Heart right ventricle (tissue), 16 donors: Measurements from ENCODE around the gene MGAT5B. TPM values are rescaled to one million over a fixed set of nuclear protein-coding genes. Genes with fewer than 3 reads are reported as not detected.

Source experiments
- ATAC-seq, 8 donors: fragments of 200-7000 bp; cut with Tn5 transposase; one replicate each; pipeline ENCODE4 v1.9.1; 2020; ENCODE audit warnings: mild to moderate bottlenecking in 8 of 8, moderate library complexity in 8 of 8, moderate number of reproducible peaks in 1 of 8
- DNase-seq, 2 donors: peaks; one replicate each; pipeline ENCODE4 v3.0.0-alpha.2; 2020
- H3K27ac ChIP-seq, 10 donors: fragments of 200-600 bp; sonication (generic) in 2 of 10; one replicate each; pipeline versions ENCODE4 v1.5.0 to v1.8.0; 2020 to 2022; ENCODE audit warnings: mild to moderate bottlenecking in 3 of 10
- H3K27me3 ChIP-seq, 7 donors: fragments of 200-600 bp; one replicate each; pipeline ENCODE4 v1.8.0; 2021 to 2022; ENCODE audit warnings: mild to moderate bottlenecking in 2 of 7
- H3K36me3 ChIP-seq, 9 donors: fragments of 200-600 bp; sonication (generic) in 1 of 9; one replicate each; pipeline versions ENCODE4 v1.5.0 to v1.8.0; 2020 to 2022; ENCODE audit warnings: mild to moderate bottlenecking in 2 of 9
- H3K4me1 ChIP-seq, 9 donors: fragments of 200-600 bp; sonication (generic) in 1 of 9; one replicate each; pipeline versions ENCODE4 v1.5.0 to v1.8.0; 2020 to 2022; ENCODE audit warnings: mild to moderate bottlenecking in 4 of 9
- H3K4me3 ChIP-seq, 10 donors: fragments of 200-600 bp; sonication (generic) in 2 of 10; one replicate each; pipeline versions ENCODE4 v1.5.0 to v1.8.0; 2020 to 2022; ENCODE audit warnings: mild to moderate bottlenecking in 7 of 10, moderate library complexity in 2 of 10
- H3K9me3 ChIP-seq, 11 donors: fragments of 200-600 bp in 10 of 11; sonication (generic) in 2 of 11; one replicate each; pipeline versions ENCODE4 v1.5.0 to v1.8.0; 2013 to 2022; ENCODE audit warnings: mild to moderate bottlenecking in 2 of 11, control low read depth in 1 of 11, moderate library complexity in 1 of 11
- WGBS, 2 donors: extraction: QIAGEN DNeasy Blood & Tissue Kit; methylation state at CpG; one replicate each; pipeline ENCODE4 v1.1.7; 2013; ENCODE audit warnings: inconsistent platforms in 1 of 2; 5-methylcytosine and 5-hydroxymethylcytosine counted together
- intact Hi-C, 10 donors: fragments of 100-400 bp; cut with DNase I; formaldehyde crosslinking; loops; one replicate each; pipeline versions ENCODE4 v1.11.1 to v1.14.2; 2022
- polyA plus RNA-seq, 2 donors: library from polyadenylated mRNA; stranded (reverse); fragments of 200-250 nt; gene quantifications; one replicate each; pipeline ENCODE4 v1.2.3, GENCODE V29; 2013
- total RNA-seq, 10 donors: library from RNA; stranded (reverse); fragmentation: NEBNext Ultra II Directional in 3 of 10; extraction: Animal tissue kit (Norgen Biotek cat#: 25700) in 3 of 10; gene quantifications; one replicate each; pipeline versions ENCODE4 v1.2.1 to v1.2.4, GENCODE V29; 2021 to 2023
- TF ChIP-seq, protein P1 (sequence below), 9 donors: fragments of 200-600 bp; sonication (generic) in 2 of 9; IDR thresholded peaks; one replicate each; pipeline versions ENCODE4 v1.5.0 to v1.8.0; 2021 to 2022; ENCODE audit warnings: antibody characterized with exemption in 9 of 9, mild to moderate bottlenecking in 5 of 9, moderate library complexity in 1 of 9
- donor health status: Arrhythmogenic right ventricular cardiomyopathy.
- donor health status: ischemic (EF 13 %, LVEDD 7.1; RV severe dilation, severe dysfunction).
- donor health status: healthy with polysubstance abuse.
- donor health status: DM: no; HTN: yes; CAD: no.
- donor health status: DM: no; HTN: no; CAD: no.
- donor health status: ischemic (EF 25% LVEDD 6.9; RV normal size, moderate dysfunction).
- donor health status: ischemic (EF 25% LVEDD 5.7; RV mildly dilated, moderate dysfunction).
- donor health status: healthy.
- donor health status: DM: yes; HTN: yes; CAD: no.
- donor health status: Ischemic cardiomyopathy.
- donor health status: ischemic (EF 35%, LVEDD 5.7; RV mildly dilated, moderate dysfunction).
- donor health status: nonischemic (EF 11% LVEDD 7.7; RV severe dilation, severe dysfunction).
- donor health status: DM: yes; HTN: yes; CAD: no.
- donor health status: PGD.
- donor health status: ischemic (EF 29% LVEDD 5.4; RV normal size, mild dysfunction).
- donor health status: nonischemic (EF 23%, LVEDD 6.1; RV moderate dilation, normal function).

Gene MGAT5B
- total and polyA plus RNA-seq, 12 donors, result 0.09 to 0.29 (median 0.13) TPM; not detected in 8

DNA sequence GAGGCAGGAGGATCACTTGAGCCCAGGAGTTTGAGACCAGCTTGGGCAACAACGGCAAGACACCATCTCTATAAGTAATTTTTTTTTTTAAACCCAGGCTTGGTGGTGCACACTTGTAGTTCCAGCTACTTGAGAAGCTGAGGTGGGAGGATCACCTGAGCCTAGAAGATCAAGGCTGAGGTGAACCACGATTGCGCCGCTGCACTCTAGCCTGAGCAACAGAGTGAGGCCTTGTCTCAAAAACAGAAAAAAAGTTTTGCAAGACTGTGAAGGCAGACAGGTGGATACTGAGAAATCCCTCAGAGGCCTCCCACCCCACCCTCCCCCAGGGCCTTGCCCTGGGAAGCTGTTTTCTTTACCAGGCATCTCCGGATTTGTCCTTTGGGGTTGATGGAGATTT is 125.4 kb downstream of the MGAT5B start:
- Histone ChIP-seq H3K4me3 (no peak overlapping the region), H3K4me1 (peaks cover 0 to 11% (median 0%) of the 10 kb centered on the region in 9 donors), H3K27me3 (peaks cover 0 to 25% (median 13%) of the 10 kb centered on the region in 7 donors), H3K36me3 (no peaks in the 10 kb centered on the region), H3K9me3 (no peaks in the 10 kb centered on the region), H3K27ac (no peak overlapping the region)
- TF ChIP-seq, protein P1, sequence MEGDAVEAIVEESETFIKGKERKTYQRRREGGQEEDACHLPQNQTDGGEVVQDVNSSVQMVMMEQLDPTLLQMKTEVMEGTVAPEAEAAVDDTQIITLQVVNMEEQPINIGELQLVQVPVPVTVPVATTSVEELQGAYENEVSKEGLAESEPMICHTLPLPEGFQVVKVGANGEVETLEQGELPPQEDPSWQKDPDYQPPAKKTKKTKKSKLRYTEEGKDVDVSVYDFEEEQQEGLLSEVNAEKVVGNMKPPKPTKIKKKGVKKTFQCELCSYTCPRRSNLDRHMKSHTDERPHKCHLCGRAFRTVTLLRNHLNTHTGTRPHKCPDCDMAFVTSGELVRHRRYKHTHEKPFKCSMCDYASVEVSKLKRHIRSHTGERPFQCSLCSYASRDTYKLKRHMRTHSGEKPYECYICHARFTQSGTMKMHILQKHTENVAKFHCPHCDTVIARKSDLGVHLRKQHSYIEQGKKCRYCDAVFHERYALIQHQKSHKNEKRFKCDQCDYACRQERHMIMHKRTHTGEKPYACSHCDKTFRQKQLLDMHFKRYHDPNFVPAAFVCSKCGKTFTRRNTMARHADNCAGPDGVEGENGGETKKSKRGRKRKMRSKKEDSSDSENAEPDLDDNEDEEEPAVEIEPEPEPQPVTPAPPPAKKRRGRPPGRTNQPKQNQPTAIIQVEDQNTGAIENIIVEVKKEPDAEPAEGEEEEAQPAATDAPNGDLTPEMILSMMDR (IDR thresholded peaks at IDR 0.05), result no peak
- DNase-seq (no peak), ATAC-seq (no peak)
- WGBS, 2 donors, result 48 to 80% methylated on average over 5 of the region's 5 CpGs
- intact Hi-C loops, result no loop called here

DNA sequence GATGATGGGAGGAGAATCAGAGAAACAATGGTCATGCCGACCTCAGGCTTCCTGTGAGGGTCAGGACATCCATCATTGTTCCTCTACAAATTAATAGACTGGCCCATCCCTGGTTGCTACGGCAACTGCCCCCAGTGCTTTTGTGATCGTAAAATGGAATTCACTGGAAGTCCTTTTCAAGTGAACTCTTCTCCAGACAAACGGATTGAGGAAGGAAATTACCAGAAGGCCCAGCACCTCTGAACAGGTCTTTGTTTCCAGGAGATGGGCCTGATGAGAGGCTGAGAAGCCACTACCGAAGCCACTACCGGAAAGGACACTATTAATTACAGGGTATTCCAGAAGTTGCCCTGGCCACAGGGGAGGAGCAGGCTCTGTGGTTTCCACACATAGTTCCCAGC is 126.0 kb downstream of the MGAT5B start:
- intact Hi-C loops, result no loop called here
- no peak overlapping the region for H3K27ac ChIP-seq

GRCh38 chr17:76995387-76996105 is 127.3 kb downstream of the MGAT5B start:
- intact Hi-C loops, result no loop called here

More for the DNA sequence above, 126.0 kb downstream of the MGAT5B start:
- no peak for DNase-seq
- H3K4me1 ChIP-seq, result peaks cover 0 to 11% (median 0%) of the 10 kb centered on the region in 9 donors
- 52 to 55% methylated on average over 6 of the region's 6 CpGs for WGBS, 2 donors
- TF ChIP-seq, protein P1 (IDR thresholded peaks at IDR 0.05), result no peak
- no peak overlapping the region for H3K4me3 ChIP-seq
- no peaks in the 10 kb centered on the region for H3K36me3 ChIP-seq
- ATAC-seq, result peak in 2 of 8 donors; percentile 31 to 46
- no peaks in the 10 kb centered on the region for H3K9me3 ChIP-seq
- H3K27me3 ChIP-seq, result peaks cover 0 to 29% (median 15%) of the 10 kb centered on the region in 7 donors

More at GRCh38 chr17:76995387-76996105, 127.3 kb downstream of the MGAT5B start:
- H3K9me3 ChIP-seq, result no peaks in the 10 kb centered on the region
- H3K27me3 ChIP-seq, result peaks cover 0 to 40% (median 21%) of the 10 kb centered on the region in 7 donors
- H3K4me3 ChIP-seq, result no peak overlapping the region
- DNase-seq, result no peak
- WGBS, 2 donors, result 65 to 66% methylated on average over 11 of the region's 11 CpGs
- peaks cover 0 to 11% (median 0%) of the 10 kb centered on the region in 9 donors for H3K4me1 ChIP-seq
- H3K36me3 ChIP-seq, result no peaks in the 10 kb centered on the region
- TF ChIP-seq, protein P1 (IDR thresholded peaks at IDR 0.05), result no peak
- no peak for ATAC-seq
- H3K27ac ChIP-seq, result no peak overlapping the region
